Sigmoid colon (tissue), 7 donors: ENCODE data around the gene EXOC6B. TPM values are rescaled to one million over a fixed set of nuclear protein-coding genes. Genes with fewer than 3 reads are reported as not detected.

Source experiments
- DNase-seq: peaks from one replicate; pipeline ENCODE4 v3.0.0-alpha.2; 2019
- H3K27ac ChIP-seq, 4 donors: fragments of 200-600 bp; sonication (generic); one replicate each; pipeline ENCODE4 v1.5.1; 2016 to 2019; ENCODE audit warnings: mild to moderate bottlenecking in 1 of 4
- H3K27me3 ChIP-seq, 3 donors: fragments of 200-600 bp; sonication (generic); one replicate each; pipeline ENCODE4 v1.5.1; 2019; ENCODE audit warnings: mild to moderate bottlenecking in 1 of 3
- H3K36me3 ChIP-seq, 4 donors: fragments of 200-600 bp; sonication (generic); one replicate each; pipeline ENCODE4 v1.5.1; 2016 to 2019
- H3K4me1 ChIP-seq, 4 donors: fragments of 200-600 bp; sonication (generic); one replicate each; pipeline ENCODE4 v1.5.1; 2017 to 2019
- H3K4me3 ChIP-seq, 4 donors: fragments of 200-600 bp; sonication (generic); one replicate each; pipeline ENCODE4 v1.5.1; 2017 to 2019; ENCODE audit warnings: mild to moderate bottlenecking in 2 of 4, moderate library complexity in 1 of 4
- H3K9me3 ChIP-seq, 4 donors: fragments of 200-600 bp in 3 of 4; sonication (generic) in 3 of 4; one replicate each; pipeline versions ENCODE4 v1.5.1 to v1.6.1; 2013 to 2019
- EP300 ChIP-seq, 4 donors: sonication (generic); formaldehyde crosslinking; IDR thresholded peaks; one replicate each; pipeline ENCODE4 v1.6.1; 2017; ENCODE audit warnings: antibody characterized with exemption in 4 of 4
- POLR2A ChIP-seq, 2 donors: fragments of 450-650 bp; IDR thresholded peaks; one replicate each; pipeline ENCODE4 v1.6.1; 2016; ENCODE audit warnings: antibody characterized with exemption in 2 of 2, mild to moderate bottlenecking in 2 of 2, moderate library complexity in 2 of 2
- POLR2AphosphoS5 ChIP-seq, 4 donors: sonication (generic); formaldehyde crosslinking; IDR thresholded peaks; one replicate each; pipeline ENCODE4 v1.6.1; 2017; ENCODE audit warnings: antibody characterized with exemption in 4 of 4
- WGBS, 2 donors: extraction: QIAGEN DNeasy Blood & Tissue Kit; methylation state at CpG; one replicate each; pipeline ENCODE4 v1.1.7; 2013; 5-methylcytosine and 5-hydroxymethylcytosine counted together
- intact Hi-C: fragments of 100-400 bp; cut with DNase I; formaldehyde crosslinking; loops from one replicate; pipeline ENCODE4 v1.15.1; 2023
- polyA plus RNA-seq, 3 donors: library from polyadenylated mRNA; stranded (reverse); fragments of 200-250 nt; gene quantifications; one replicate each; pipeline ENCODE4 v1.2.3, GENCODE V29; 2013
- total RNA-seq, 4 donors: library from RNA; depleted of rRNA; stranded (reverse); fragments of >200 nt; gene quantifications; one replicate each; pipeline ENCODE4 v1.1.0, GENCODE V29; 2016
- TF ChIP-seq, protein P1 (sequence below), 4 experiments: fragments of 450-650 bp in 3 of 4; fragments of 200-600 bp in 1 of 4; IDR thresholded peaks; one replicate each; pipeline ENCODE4 v1.5.1; 2016 to 2019; ENCODE audit warnings: antibody characterized with exemption in 4 of 4, mild to moderate bottlenecking in 3 of 4, moderate library complexity in 2 of 4
- donor health status: healthy with polysubstance abuse.
- donor health status: Bipolar disorder and iron deficiency.
- donor health status: healthy.

EXOC6B gene
- total and polyA plus RNA-seq, 7 donors = 5.0 to 46.1 (median 25.3) TPM

DNA sequence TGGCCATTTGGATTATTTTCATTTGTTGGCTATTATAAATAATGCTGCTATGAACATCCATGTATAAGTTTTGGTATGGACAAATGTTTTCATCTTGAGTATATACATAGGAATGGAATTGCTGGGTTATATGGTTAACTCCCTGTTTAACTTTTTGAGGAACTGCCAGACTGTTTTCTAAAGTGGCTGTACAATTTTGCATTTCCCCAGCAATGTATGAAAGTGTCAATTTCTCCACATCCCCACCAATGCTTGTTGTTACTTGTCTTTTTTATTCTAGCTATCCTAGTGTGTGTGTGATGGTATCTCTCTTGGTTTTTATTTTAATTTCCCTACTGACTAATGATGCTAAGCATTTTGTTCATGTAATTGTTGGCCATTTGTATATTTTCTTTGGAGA, 587.5 kb downstream of the EXOC6B start:
- TF ChIP-seq POLR2A (IDR thresholded peaks at IDR 0.05) (no peak), POLR2AphosphoS5 (IDR thresholded peaks at IDR 0.05) (no peak), EP300 (IDR thresholded peaks at IDR 0.05) (no peak)
- TF ChIP-seq, protein P1, sequence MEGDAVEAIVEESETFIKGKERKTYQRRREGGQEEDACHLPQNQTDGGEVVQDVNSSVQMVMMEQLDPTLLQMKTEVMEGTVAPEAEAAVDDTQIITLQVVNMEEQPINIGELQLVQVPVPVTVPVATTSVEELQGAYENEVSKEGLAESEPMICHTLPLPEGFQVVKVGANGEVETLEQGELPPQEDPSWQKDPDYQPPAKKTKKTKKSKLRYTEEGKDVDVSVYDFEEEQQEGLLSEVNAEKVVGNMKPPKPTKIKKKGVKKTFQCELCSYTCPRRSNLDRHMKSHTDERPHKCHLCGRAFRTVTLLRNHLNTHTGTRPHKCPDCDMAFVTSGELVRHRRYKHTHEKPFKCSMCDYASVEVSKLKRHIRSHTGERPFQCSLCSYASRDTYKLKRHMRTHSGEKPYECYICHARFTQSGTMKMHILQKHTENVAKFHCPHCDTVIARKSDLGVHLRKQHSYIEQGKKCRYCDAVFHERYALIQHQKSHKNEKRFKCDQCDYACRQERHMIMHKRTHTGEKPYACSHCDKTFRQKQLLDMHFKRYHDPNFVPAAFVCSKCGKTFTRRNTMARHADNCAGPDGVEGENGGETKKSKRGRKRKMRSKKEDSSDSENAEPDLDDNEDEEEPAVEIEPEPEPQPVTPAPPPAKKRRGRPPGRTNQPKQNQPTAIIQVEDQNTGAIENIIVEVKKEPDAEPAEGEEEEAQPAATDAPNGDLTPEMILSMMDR (IDR thresholded peaks at IDR 0.05) = no peak
- H3K4me3 ChIP-seq = no peak overlapping the region
- DNase-seq = no peak
- no peaks in the 10 kb centered on the region for H3K9me3 ChIP-seq
- H3K36me3 ChIP-seq = no peaks in the 10 kb centered on the region
- intact Hi-C loops = no loop called here
- peaks cover 0 to 10% (median 0%) of the 10 kb centered on the region in 4 donors for H3K4me1 ChIP-seq
- no peak overlapping the region for H3K27ac ChIP-seq
- no peaks in the 10 kb centered on the region for H3K27me3 ChIP-seq

DNA sequence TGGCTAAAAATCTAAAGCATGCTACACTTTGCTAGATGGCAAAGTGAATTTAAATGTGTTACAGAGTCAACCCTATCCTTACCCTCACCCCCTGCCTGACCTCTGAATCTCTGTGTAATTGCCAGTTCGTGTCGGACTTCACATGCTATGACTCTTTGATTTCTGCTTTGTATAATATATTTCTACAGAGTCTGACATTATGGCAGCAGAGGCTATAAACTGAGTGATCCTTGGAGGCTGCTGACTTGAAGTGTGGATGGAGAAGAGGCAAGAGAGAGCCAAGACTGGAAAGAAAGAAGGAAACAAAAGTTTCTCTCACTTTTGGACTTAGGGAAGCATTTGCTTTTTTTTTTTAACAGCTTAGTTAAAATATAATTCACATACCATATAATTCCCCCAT, 588.3 kb downstream of the EXOC6B start:
- peaks cover 0 to 10% (median 0%) of the 10 kb centered on the region in 4 donors for H3K4me1 ChIP-seq
- H3K27ac ChIP-seq = no peak overlapping the region
- intact Hi-C loops = no loop called here
- DNase-seq = no peak
- H3K4me3 ChIP-seq = no peak overlapping the region
- no peaks in the 10 kb centered on the region for H3K27me3 ChIP-seq
- 12 to 66% methylated on average over 2 of the region's 2 CpGs for WGBS, 2 donors
- no peak for TF ChIP-seq POLR2AphosphoS5 (IDR thresholded peaks at IDR 0.05)
- TF ChIP-seq POLR2A (IDR thresholded peaks at IDR 0.05) = no peak
- TF ChIP-seq, protein P1 (IDR thresholded peaks at IDR 0.05) = no peak
- no peak for TF ChIP-seq EP300 (IDR thresholded peaks at IDR 0.05)
- H3K36me3 ChIP-seq = no peaks in the 10 kb centered on the region
- H3K9me3 ChIP-seq = no peaks in the 10 kb centered on the region

DNA sequence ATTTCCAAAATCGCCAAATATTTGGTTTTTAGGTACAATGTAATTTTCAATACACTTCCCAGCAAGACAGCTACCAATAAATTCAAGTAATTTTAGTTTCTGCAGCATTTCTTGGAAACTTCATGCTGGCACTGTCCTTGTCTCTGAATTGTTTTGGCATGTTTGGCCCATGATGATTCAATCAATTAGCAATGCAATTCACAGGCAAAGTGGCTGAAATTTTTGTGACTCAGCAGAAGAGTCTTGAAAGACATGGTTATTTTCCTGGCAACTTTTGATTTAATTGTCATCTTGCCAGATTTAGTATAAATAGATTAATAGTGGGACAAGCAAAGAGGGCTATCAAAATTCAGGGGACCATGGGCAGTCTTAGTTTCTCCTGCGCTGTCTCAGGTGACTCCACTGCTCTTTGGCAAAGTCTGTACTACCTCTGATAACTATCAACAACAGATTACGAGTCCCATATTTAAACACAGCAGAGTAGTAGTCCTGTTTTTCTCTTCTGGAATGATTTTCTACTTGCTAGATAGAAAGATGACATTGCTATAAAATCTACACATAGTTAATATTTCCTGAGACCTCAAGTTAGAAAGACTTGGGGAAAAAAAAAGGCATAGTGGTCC, 589.3 kb downstream of the EXOC6B start:
- H3K9me3 ChIP-seq = no peaks in the 10 kb centered on the region
- no peak overlapping the region for H3K27ac ChIP-seq
- peaks cover 0 to 10% (median 0%) of the 10 kb centered on the region in 4 donors for H3K4me1 ChIP-seq
- H3K36me3 ChIP-seq = no peaks in the 10 kb centered on the region
- intact Hi-C loops = no loop called here
- H3K4me3 ChIP-seq = no peak overlapping the region
- TF ChIP-seq POLR2A (IDR thresholded peaks at IDR 0.05) (no peak), EP300 (IDR thresholded peaks at IDR 0.05) (no peak), POLR2AphosphoS5 (IDR thresholded peaks at IDR 0.05) (no peak)
- TF ChIP-seq, protein P1 (IDR thresholded peaks at IDR 0.05) = no peak
- no peak for DNase-seq
- no peaks in the 10 kb centered on the region for H3K27me3 ChIP-seq
- 87% methylated on average over 3 of the region's 3 CpGs for WGBS, 2 donors

DNA sequence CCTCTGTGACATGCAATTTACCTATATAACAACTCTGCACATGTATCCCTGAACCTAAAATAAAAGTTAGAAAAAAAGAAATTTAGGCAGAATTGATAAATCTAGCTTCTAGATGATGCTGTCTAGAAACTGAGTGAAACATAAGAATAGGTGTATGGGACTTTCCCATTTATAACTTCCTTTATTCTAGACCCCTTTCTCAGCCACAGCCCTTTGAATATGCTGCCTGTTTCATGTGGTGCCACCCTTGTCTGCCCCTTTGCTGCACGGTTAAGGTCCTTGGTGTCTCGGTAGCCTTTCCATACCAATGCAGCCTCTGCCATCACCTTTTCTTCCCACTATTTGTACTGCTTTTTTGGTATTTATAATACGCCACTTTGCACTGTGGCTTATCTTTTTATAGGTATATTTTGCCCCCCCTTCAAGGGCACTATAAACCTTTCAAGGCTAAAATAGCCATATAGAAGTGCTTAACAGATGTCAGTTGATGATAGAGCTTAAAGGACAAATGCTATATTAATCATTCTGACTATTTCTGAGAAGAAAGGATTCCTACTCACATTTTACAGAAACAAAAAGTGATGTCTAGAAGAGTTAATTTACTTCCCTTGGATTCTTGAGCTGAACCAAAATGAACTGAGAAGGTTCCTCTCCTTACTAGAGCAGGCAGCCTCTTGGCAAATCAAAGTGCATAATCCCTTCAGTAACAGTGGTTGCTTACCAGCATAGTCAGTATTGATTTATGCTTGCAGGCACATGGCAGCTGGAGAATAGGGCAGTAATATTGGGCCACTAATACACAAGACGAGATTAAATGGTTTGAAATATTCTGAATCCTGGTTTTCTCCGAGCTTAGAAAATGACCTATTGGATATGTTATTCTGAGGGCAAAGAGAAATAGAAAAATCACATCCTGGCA, 590.1 kb downstream of the EXOC6B start:
- H3K36me3 ChIP-seq = no peaks in the 10 kb centered on the region
- no peak for DNase-seq
- no peak overlapping the region for H3K27ac ChIP-seq
- no peaks in the 10 kb centered on the region for H3K27me3 ChIP-seq
- TF ChIP-seq EP300 (IDR thresholded peaks at IDR 0.05) (no peak), POLR2A (IDR thresholded peaks at IDR 0.05) (no peak), POLR2AphosphoS5 (IDR thresholded peaks at IDR 0.05) (no peak)
- TF ChIP-seq, protein P1 (IDR thresholded peaks at IDR 0.05) = no peak
- no peaks in the 10 kb centered on the region for H3K9me3 ChIP-seq
- no peak overlapping the region for H3K4me3 ChIP-seq
- intact Hi-C loops = no loop called here
- 37 to 74% methylated on average over 5 of the region's 5 CpGs for WGBS, 2 donors
- peaks cover 0 to 10% (median 0%) of the 10 kb centered on the region in 4 donors for H3K4me1 ChIP-seq
